Measurements from ENCODE around the gene FAM135A. TPM values are rescaled to one million over a fixed set of nuclear protein-coding genes. Genes with fewer than 3 reads are reported as not detected.
A peak's percentile ranks its signal among the peaks of the same experiment; 100 is the strongest.
"Not testable (repeated sequence)": the region's sequence is repeated elsewhere in the genome, so short reads cannot be mapped to it uniquely, and the experiment has no call there.

Gene FAM135A
- total RNA-seq, 1 experiment from 2014 or later = 11.2 TPM

GRCh38 chr6:70601014-70601413 is 187.7 kb downstream of the FAM135A start:
- CTCF ChIA-PET = no interaction called here

GRCh38 chr6:70604254-70604653 is 190.9 kb downstream of the FAM135A start:
- BruUV-seq (replicated peaks) = no TSS peak
- intact Hi-C loops (cut with micrococcal nuclease; ENCODE audit: unreplicated experiment) = no loop called here
- Histone ChIP-seq H3K36me3 (ENCODE audit: insufficient read depth, low read length, poor library complexity, severe bottlenecking) (no peaks in the 10 kb centered on the region), H3K4me1 (ENCODE audit: insufficient read depth, low read length, poor library complexity, severe bottlenecking) (no peaks in the 10 kb centered on the region), H3K4me3 (ENCODE audit: low read depth, low read length, poor library complexity, severe bottlenecking) (no peak overlapping the region), H3K9me3 (ENCODE audit: low read depth, low read length, poor library complexity, severe bottlenecking) (no peaks in the 10 kb centered on the region), H3K27ac (ENCODE audit: low read depth, low read length, poor library complexity, severe bottlenecking) (no peak overlapping the region), H3K27me3 (replicated peaks; ENCODE audit: insufficient read depth, low read depth, low read length, poor library complexity) (no peaks in the 10 kb centered on the region)
- no peak for DNase-seq (ENCODE audit: low spot score)
- CTCF ChIA-PET = no interaction called here
- TF ChIP-seq CTCF (conservative IDR thresholded peaks at IDR 0.05; ENCODE audit: low read depth, low read length) (no peak), EZH2 (IDR thresholded peaks at IDR 0.05; ENCODE audit: borderline replicate concordance, low read depth, low read length, poor library complexity, severe bottlenecking) (no peak)
- POLR2A ChIA-PET (ENCODE audit: low non-redundant PET) = no interaction called here

More at GRCh38 chr6:70601014-70601413, 187.7 kb downstream of the FAM135A start:
- no TSS peak for BruUV-seq (replicated peaks)
- POLR2A ChIA-PET (ENCODE audit: low non-redundant PET) = no interaction called here
- TF ChIP-seq EZH2 (IDR thresholded peaks at IDR 0.05; ENCODE audit: borderline replicate concordance, low read depth, low read length, poor library complexity, severe bottlenecking) (no peak), CTCF (conservative IDR thresholded peaks at IDR 0.05; ENCODE audit: low read depth, low read length) (no peak)
- H3K27ac ChIP-seq (ENCODE audit: low read depth, low read length, poor library complexity, severe bottlenecking) = no peak overlapping the region
- intact Hi-C loops (cut with micrococcal nuclease; ENCODE audit: unreplicated experiment) = no loop called here
- no peaks in the 10 kb centered on the region for H3K36me3 ChIP-seq (ENCODE audit: insufficient read depth, low read length, poor library complexity, severe bottlenecking)
- H3K4me3 ChIP-seq (ENCODE audit: low read depth, low read length, poor library complexity, severe bottlenecking) = no peak overlapping the region
- no peaks in the 10 kb centered on the region for H3K4me1 ChIP-seq (ENCODE audit: insufficient read depth, low read length, poor library complexity, severe bottlenecking)
- DNase-seq (ENCODE audit: low spot score) = peak; percentile 38
- no peaks in the 10 kb centered on the region for H3K9me3 ChIP-seq (ENCODE audit: low read depth, low read length, poor library complexity, severe bottlenecking)
- no peaks in the 10 kb centered on the region for H3K27me3 ChIP-seq (replicated peaks; ENCODE audit: insufficient read depth, low read depth, low read length, poor library complexity)

- H3K4me1 ChIP-seq (ENCODE audit: insufficient read depth, low read length, poor library complexity, severe bottlenecking); POLR2A ChIA-PET (ENCODE audit: low non-redundant PET); H3K4me3 ChIP-seq (ENCODE audit: low read depth, low read length, poor library complexity, severe bottlenecking); intact Hi-C loops (cut with micrococcal nuclease; ENCODE audit: unreplicated experiment); CTCF ChIA-PET; DNase-seq (ENCODE audit: low spot score); H3K27ac ChIP-seq (ENCODE audit: low read depth, low read length, poor library complexity, severe bottlenecking); H3K27me3 ChIP-seq (replicated peaks; ENCODE audit: insufficient read depth, low read depth, low read length, poor library complexity); BruUV-seq (replicated peaks); H3K36me3 ChIP-seq (ENCODE audit: insufficient read depth, low read length, poor library complexity, severe bottlenecking); H3K9me3 ChIP-seq (ENCODE audit: low read depth, low read length, poor library complexity, severe bottlenecking): not testable (repeated sequence)
These were observed 194.1 kb downstream of the FAM135A start for GRCh38 chr6:70607371-70607770.

GRCh38 chr6:70609181-70609580 is 195.9 kb downstream of the FAM135A start:
- H3K4me1 ChIP-seq (ENCODE audit: insufficient read depth, low read length, poor library complexity, severe bottlenecking); intact Hi-C loops (cut with micrococcal nuclease; ENCODE audit: unreplicated experiment); POLR2A ChIA-PET (ENCODE audit: low non-redundant PET); BruUV-seq (replicated peaks); H3K9me3 ChIP-seq (ENCODE audit: low read depth, low read length, poor library complexity, severe bottlenecking); H3K36me3 ChIP-seq (ENCODE audit: insufficient read depth, low read length, poor library complexity, severe bottlenecking); H3K27me3 ChIP-seq (replicated peaks; ENCODE audit: insufficient read depth, low read depth, low read length, poor library complexity); DNase-seq (ENCODE audit: low spot score); CTCF ChIA-PET; H3K4me3 ChIP-seq (ENCODE audit: low read depth, low read length, poor library complexity, severe bottlenecking); H3K27ac ChIP-seq (ENCODE audit: low read depth, low read length, poor library complexity, severe bottlenecking): not testable (repeated sequence)

Other genes starting within 250 kb of the FAM135A start
- not detected in 2 replicates for gene COL9A1, start 110.4 kb upstream of the FAM135A start, total RNA-seq (2021)
- gene SDHAF4, start 153.4 kb downstream of the FAM135A start, total RNA-seq (2021) = 9.3 and 12.8 TPM in 2 replicates